Body of pancreas (tissue), 4 donors: ENCODE results near the gene ATP6V1A.

Experiments
- CTCF ChIP-seq, 7 experiments: fragments of 450-650 bp in 4 of 7; fragments of 200-600 bp in 3 of 7; sonication (generic) in 3 of 7; IDR thresholded peaks; one replicate each; pipeline ENCODE4 v1.5.1; 2016 to 2019; ENCODE audit warnings: antibody characterized with exemption in 7 of 7
- POLR2A ChIP-seq, 3 donors: fragments of 450-650 bp; IDR thresholded peaks; one replicate each; pipeline ENCODE4 v1.6.1; 2016; ENCODE audit warnings: antibody characterized with exemption in 3 of 3, mild to moderate bottlenecking in 2 of 3

- TF ChIP-seq CTCF (IDR thresholded peaks at IDR 0.05), result no peak
- TF ChIP-seq POLR2A (IDR thresholded peaks at IDR 0.05), result no peak
Observed at GRCh38 chr3:113795693-113796092, 48.9 kb downstream of the ATP6V1A start.
